GM23338 (cell line): ENCODE measurements around the gene DNAJC6.

Experiments
- EZH2 ChIP-seq: fragments of 200-600 bp; sonication (generic); IDR thresholded peaks from one replicate; pipeline ENCODE4 v1.8.0; 2017; ENCODE audit warnings: antibody characterized with exemption, mild to moderate bottlenecking, low read depth; ENCODE audit not compliant: unreplicated experiment
- POLR2AphosphoS5 ChIP-seq: IDR thresholded peaks from 2 replicates; pipeline ENCODE4 v1.6.1; 2016; ENCODE audit warnings: antibody characterized with exemption, low read depth
- ZNF114 ChIP-seq: fragments of 250-450 bp; sonication (Bioruptor Pico); IDR thresholded peaks from 2 replicates; pipeline ENCODE4 v1.5.0; 2020; ENCODE audit warnings: mild to moderate bottlenecking, moderate library complexity
- TF ChIP-seq, protein P1 (sequence below), 2 experiments: fragments of 200-600 bp in 1 of 2; sonication (generic) in 1 of 2; conservative IDR thresholded peaks; 2 replicates each; pipeline versions ENCODE4 v1.5.1 to v1.6.1; 2016 to 2017; ENCODE audit warnings: antibody characterized with exemption in 2 of 2, low read depth in 2 of 2, mild to moderate bottlenecking in 2 of 2, moderate library complexity in 1 of 2

DNA sequence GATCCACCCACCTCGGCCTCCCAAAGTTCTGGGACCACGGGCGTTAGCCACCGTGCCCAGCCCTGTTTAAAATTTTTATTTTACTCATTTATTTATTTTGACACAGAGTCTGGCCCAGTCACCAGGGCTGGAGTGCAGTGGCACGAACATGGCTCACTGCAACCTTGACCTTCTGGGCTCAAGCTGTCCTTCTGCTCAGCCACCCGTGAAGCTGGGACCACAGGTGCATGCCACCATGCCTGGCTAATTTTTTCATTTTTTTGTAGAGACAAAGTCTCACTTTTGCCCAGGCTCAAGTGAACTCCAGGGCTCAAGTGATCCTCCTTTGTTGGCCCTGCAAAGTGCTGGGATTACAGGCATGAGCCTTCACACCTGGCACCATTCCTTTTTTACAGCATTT is 27.5 kb upstream of the DNAJC6 start:
- TF ChIP-seq, protein P1, sequence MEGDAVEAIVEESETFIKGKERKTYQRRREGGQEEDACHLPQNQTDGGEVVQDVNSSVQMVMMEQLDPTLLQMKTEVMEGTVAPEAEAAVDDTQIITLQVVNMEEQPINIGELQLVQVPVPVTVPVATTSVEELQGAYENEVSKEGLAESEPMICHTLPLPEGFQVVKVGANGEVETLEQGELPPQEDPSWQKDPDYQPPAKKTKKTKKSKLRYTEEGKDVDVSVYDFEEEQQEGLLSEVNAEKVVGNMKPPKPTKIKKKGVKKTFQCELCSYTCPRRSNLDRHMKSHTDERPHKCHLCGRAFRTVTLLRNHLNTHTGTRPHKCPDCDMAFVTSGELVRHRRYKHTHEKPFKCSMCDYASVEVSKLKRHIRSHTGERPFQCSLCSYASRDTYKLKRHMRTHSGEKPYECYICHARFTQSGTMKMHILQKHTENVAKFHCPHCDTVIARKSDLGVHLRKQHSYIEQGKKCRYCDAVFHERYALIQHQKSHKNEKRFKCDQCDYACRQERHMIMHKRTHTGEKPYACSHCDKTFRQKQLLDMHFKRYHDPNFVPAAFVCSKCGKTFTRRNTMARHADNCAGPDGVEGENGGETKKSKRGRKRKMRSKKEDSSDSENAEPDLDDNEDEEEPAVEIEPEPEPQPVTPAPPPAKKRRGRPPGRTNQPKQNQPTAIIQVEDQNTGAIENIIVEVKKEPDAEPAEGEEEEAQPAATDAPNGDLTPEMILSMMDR (conservative IDR thresholded peaks at IDR 0.05; ENCODE audit: low read depth in 2 of 2): no peak
- TF ChIP-seq ZNF114 (CRISPR knock-in tag): no peak
- TF ChIP-seq EZH2: no peak
- no peak for TF ChIP-seq POLR2AphosphoS5
